HG03066 (cell line): ENCODE results near the gene CITED1.

Source experiments
- ATAC-seq: cut with Tn5 transposase; IDR thresholded peaks from one replicate; pipeline ENCODE4 v1.9.1; 2021; ENCODE audit warnings: low read depth; ENCODE audit not compliant: unreplicated experiment

The CITED1 gene

DNA sequence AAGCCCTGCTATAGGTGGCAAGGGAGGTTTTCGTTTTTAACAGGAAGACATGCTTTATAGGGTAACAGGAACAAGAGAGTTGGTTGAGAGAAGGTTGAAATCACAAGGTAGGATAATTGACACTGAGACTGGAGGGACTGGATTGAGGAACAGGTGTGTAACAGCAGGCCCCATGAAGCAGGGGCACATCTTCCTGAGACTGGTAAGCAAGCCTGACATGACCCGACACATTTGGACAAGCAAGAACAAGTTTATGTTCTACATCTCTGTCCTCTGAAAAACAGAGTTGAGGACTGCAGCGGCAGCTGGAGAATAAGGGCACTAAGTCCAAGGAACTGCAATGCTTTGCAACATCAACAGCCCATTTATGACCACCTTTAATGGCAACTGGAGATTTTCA, 33.9 kb downstream of the CITED1 start:
- ATAC-seq: no peak

DNA sequence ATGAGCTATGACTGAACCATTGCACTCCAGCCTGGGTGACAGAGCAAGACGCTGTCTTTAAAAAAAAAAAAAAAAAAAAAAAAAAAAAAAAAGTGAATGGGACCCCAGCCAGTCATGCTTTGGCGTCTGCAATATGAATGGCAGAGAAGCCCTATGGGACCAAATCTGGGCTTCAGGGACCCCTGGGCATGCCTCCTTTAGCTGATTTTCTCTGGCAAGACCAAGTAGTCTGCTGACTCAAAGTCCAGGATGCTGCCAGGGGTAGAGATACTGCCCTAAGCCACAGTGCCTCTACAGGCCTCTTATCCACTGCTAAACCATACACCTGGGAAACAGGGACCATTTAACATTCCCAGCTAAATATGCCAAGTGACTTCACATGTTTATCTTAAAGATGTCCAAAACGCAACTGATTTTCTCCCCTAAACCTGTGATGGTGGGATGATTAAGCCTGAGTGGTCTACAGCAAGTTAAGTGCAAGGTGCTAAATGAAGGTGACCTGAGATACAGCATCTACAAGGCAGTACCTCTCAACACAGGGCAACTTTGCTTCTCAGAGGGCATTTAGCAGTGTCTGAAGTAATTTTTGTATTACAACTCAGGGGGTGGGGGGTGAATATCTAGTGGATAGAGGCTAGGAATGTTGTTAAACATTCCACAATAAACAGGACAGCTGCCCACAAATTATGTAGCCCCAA, 34.5 kb downstream of the CITED1 start:
- no peak for ATAC-seq

DNA sequence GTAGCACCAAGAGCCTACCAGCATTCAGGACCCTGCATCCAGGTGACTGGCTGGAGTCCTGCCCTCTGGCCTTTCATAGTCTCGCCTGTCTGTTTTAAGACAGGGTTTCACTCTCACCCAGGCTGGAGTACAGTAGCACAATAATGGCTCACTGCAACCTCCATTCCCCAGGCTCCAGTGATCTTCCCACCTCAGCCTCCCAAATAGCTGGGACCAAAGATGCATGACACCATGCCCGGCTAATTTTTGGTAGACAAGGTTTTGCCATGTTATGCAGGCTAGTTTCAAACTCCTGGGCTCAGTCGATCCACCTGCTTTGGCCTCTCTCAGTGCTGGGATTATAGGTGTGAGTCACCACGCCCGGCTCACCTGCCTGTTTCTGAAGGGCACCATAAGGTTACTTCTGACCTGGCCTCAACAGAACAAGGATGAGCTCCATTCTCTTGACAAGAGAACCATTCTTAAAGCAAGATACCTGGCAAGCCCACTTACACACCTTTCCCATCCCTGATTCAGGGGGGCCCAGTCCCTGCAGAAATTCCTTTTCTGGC, 35.3 kb downstream of the CITED1 start:
- ATAC-seq: no peak

DNA sequence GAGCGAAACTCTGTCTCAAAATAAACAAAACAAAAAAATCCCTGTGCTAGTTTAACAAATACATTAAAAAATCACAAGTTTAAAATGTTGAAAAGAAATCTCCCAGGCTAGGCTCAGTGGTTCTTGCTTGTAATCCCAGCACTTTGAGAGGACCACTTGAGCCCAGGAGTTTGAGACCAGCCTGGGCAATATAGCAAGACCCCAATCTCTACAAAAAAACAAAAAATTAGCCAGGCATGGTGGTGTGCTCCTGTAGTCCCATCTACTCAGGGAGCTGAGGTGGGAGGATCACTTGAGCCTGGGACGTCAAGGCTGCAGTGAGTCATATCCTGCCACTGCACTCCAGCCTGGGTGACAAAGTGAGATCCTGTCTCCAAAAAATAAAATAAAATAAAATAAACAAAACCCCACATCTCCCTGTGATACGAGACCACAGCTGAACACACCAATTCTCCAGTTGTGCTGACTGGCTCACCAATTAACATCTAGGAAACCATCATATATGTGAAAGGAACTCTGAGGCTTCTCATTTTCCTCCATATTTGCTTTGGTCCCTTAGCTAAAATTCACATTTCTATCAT, 36.0 kb downstream of the CITED1 start:
- ATAC-seq: no peak

DNA sequence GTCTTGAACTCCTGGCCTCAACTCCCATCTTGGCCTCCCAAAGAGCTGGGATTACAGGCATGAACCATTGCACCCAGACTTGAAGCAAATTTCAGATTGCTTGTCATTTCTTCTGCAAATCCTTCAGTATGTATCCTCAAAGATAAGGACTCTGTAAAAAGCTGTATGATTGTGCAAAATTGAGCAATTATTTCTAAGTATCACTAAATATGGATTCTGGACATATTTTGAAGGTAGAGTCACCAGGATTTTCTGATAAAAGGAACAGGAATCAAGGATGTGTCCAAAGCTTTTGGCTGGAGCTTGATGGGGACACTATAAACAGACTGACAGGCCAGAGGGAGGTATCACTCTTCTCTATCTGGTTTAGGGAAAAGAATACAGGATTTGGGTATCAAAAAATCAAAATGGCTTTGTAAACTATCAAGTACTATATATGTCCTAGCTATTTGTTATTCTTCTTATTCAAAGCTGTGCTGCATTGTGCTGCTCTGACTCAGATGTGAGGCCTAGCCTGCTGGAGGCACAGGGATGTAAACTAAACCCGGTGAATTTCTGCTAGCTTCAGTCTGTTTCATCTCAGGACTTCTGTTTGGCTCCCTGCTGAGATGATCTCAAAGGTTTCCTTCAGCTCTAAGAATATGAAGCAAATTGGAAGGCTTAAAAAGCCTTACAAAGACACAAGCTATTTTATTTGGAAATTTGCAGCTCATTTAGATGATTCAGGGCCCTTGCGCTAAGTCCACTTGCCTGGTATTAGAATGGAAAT, 36.9 kb downstream of the CITED1 start:
- no peak for ATAC-seq

DNA sequence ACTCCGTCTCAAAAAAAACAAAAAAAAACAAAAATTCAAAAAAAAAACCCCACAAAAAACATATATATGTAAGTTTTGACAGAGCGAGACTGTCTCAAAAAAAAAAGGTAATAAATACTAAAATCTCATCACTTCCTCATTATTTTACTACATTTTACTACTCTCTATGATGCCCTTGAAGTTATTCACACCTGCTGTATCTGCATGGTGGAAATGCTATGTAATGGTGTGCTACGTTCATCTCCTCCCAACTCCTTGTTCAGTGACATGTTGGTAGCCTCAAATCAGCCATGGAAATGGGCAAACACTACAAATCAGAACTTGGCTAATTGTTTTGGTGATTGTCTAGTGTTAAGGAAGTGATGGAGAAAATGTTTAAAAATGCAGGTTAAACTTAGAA, 40.5 kb downstream of the CITED1 start:
- no peak for ATAC-seq

DNA sequence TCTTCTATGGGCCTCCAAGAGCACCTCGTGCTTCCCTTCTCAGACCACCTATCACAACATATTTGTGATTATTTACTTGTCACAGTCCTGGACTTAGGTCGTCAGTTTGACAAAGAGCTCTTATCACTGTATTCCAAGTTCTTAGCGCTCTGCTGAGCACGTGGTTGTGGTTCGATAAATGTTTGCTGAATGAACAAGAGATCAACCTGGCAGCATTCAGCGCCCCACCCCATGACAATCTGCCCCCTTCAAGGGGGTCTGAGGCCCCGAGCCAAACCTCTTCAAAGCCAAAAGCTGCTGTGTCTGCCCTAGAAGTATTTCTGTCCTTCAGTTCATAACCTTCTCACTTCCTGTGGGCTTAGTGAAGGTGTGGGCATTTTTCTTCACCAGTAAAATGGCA, 43.6 kb downstream of the CITED1 start:
- ATAC-seq: no peak

DNA sequence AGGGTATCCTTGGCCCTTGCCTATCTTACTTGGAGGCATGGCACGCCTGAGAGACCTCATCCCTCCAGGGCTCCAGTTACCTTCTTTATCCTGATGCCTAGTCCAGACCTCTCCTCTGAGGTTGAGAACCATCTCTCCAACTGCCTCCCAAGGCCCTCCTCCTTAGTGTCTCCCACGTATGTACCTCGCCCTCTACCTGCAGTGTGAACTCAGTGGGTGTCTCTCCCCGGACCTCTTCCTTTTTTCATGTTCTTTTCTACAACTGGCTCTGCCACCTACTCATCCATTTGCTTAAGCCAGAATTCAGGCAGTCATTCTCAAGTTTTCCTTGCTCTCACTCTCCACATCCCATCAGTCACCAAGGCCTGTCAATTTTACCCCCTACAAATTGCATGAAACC, 45.3 kb downstream of the CITED1 start:
- ATAC-seq: no peak

DNA sequence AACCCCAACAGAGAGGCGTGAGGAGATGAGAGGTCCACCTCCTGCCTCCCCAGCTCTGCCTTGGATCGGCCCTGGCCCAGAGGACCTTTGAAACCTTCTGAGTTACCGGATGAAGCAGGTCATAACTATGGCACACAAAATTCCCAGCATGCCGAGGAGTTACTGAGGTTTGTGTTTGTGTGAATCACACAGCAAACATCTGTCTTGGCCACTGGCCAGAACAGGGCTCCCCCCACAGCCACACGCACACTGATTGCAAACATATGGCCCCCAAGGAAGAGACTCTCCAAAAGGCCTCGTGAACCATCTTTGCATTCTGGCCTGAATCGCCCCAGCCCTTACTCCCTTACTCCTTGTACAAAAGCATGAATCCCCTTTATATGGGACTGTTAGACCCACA, 47.5 kb downstream of the CITED1 start:
- no peak for ATAC-seq

DNA sequence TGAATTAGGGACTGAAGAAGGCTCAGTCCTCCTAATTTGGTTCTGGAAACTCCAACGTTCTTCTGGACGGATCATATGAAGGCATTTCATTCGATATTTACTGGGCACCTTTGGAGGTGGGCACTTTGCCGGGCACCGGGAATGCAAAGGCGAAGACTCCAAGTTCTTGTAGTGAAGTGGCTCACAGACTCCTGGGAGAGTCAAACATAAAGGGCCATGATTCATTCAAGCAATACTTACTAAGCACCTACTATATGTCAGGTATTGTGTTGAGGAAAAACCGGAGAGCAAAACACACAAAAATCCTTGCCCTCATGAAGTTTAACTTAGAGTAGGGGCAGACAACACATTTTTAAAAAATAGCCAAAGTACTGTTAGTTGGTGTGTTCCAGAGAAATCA, 49.9 kb downstream of the CITED1 start:
- no peak for ATAC-seq

DNA sequence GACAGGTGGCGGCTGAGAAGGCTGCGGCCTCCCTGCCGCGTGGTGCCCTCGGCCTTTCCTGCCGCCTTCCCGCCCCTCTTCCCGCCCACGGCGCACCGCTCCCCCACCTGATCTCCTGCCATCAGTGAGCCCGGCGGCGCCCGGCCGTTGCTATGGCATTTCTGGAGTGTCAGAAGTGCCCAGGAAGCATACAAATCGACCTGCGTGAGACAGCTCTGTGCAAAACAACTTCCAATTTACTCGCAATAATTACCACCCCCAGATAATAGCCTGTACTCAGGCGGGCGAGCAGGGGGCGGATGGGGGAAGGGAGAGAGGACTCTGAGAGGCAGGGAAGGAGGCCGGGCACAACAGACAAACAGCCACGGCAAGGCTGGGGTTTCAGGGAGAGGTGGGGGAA, 50.3 kb downstream of the CITED1 start:
- no peak for ATAC-seq

DNA sequence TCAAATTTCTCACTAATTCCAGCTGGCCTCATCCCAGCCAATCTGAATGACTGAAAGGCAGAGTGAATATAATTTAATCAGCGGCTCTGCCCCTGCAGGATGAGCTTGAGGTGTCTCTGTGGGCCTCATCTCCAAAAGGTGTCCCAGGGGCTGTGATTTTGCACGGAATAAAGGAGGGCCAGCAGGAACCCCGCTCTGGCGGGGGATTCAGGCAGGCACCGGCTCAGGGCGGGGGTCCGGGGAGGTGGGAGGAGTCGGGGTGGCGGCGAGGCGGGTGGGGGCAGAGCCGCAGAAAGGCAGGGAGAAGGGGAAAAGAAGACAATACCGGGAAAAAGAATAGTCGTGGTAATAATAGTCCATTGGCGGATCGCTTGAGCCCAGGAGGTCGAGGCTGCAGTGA, 50.9 kb downstream of the CITED1 start:
- ATAC-seq: no peak

DNA sequence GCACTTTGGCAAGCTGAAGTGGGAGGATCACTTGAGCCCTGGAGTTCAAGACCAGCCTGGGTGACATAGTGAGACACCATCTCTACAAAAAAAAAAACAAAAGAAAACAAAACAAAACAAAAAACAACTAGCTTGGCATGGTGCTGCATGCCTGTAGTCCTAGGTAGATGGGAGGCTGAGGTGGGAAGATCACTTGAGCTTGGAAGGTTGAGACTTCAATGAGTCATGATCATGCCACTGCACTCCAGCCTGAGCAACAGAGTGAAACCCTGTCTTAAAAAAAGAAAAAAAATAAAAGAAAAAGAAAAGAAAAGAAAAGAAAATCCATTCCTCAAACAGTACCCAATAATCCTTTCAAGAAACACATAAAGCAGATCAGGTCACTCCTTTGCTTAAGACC, 52.0 kb downstream of the CITED1 start:
- ATAC-seq: no peak
